ENCODE measurements around the gene SF3B6.
A peak's percentile ranks its signal among the peaks of the same experiment; 100 is the strongest.
"Not testable (repeated sequence)": the region's sequence is repeated elsewhere in the genome, so short reads cannot be mapped to it uniquely, and the experiment has no call there.

Gene SF3B6, protein sequence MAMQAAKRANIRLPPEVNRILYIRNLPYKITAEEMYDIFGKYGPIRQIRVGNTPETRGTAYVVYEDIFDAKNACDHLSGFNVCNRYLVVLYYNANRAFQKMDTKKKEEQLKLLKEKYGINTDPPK

DNA sequence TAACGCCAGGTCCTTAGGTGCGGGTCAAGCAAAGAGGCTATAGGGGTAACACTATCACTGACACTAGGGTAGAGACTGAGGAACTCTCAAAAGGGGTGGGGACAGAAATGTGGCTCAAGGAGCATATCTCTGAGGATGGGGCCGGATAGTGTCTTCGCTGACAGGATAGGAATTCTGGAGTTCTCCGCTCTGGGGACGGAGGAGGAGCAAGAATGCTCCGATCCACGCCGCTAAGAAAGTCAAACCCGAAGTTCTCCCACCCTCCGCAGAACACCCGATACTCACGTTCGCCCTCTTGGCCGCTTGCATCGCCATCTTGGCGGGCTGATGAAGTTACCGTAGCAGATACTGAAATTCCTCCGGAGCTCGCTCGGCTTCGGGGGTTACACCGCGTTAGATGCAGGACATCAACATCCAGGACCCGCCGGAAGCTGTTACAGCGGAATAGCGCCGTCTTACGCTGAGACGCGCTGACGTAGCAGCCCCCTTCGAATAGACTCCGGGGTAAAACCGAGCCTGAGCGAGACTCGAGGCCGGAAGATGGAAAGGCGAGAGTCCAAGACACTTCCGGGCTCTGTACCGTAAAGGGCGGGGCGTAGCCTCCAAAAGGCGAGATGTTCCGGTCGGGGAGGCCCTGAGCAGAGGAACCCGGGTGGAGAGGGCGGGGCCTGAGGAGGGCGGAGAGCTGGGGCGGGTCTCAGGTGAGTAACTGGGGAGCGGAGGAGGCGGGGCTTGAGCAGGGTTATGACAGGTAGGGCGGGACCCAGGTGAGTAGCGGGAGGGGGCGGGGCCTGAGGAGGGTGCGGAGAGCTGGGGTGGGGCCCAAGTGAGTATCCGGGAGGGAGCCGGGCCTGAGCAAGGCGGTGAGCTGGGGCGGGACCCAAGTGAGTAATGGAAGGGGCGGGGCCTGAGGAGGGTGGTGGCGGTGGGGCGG is at the start of gene SF3B6:
Gene SF3B6, minus strand, starts transcription at position 412 of the 934 bp plus-strand sequence. Its CDS starts 97 bp downstream, at position 315.
- DNase-seq (ENCODE audit: low read depth): peak; percentile 97

DNA sequence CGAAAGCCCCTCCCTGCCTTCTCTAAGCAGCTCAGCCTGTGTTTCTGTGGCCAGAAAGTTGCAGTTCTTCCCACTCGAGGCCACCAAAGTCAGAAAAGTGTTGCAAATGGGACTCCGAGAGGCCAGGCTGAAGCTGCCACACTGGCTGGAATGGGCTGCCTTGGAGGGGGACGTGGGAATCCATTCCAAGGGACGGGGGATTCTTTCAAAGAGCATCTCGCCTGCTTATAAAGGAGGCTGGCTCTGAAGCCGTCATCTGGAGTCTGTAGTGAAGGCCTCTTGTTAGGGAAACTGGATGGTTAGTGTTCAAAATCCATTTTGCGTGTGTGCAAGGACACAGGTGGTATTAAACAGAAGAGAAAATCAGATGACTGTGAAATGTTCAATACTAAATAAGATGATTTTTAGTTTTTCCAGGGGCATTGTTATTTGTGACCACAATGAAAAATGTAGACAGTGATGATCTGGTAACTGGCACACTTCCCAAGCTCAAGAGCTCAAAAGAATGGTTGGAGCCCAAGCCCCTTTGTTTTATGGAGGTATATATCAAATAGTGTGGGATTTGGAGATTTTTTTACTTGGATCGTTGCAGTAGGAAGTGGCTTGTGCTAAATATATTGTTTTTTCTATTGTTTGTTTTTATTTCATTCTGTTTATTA is 47.9 kb upstream of the SF3B6 start:
- no peak for DNase-seq (ENCODE audit: low read depth)

DNA sequence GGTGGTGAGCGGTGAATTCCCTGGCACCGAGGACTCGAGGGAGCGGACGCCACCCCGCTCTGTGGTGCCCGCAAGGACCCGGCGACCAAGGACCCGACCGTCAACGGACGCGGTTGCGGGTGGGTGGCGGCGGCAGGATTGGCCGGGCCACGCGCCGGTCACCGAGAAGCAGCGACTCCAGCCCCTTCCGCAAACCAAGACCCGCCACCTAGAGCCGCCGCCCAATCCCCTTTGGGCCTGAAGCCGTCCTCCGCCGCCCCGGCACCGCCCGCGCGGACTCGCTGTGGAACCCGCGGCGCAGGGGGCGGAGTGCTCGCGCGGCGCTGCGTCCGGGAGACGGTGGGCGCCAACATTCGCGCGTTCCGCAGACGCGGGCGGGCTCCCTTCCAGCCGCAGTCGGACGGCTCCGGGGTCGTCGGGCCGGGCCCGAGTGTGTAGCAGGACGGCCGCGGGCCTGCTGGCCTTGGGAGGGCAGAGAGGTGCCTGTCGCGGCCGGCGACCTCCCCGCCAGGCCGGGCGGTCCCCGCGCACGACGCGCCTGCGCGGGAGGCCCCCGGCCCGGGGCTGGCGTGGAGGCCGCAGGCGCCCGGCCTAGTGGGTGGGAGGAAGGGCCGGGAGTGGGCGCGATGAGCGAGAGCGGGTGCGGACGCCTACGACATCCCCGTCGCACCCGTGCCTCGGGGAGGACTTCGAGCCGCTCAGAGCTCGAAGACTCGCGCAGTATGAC is 47.2 kb upstream of the SF3B6 start, which contains the start of the genes FAM228B and PFN4:
Gene FAM228B, plus strand, starts transcription at position 275 of the 727 bp plus-strand sequence. CDS start 893 bp downstream, outside the sequence.
Gene PFN4, minus strand, starts transcription at position 140 of the 727 bp plus-strand sequence. CDS start 799 bp downstream, outside the sequence.
- DNase-seq (ENCODE audit: low read depth): no peak

DNA sequence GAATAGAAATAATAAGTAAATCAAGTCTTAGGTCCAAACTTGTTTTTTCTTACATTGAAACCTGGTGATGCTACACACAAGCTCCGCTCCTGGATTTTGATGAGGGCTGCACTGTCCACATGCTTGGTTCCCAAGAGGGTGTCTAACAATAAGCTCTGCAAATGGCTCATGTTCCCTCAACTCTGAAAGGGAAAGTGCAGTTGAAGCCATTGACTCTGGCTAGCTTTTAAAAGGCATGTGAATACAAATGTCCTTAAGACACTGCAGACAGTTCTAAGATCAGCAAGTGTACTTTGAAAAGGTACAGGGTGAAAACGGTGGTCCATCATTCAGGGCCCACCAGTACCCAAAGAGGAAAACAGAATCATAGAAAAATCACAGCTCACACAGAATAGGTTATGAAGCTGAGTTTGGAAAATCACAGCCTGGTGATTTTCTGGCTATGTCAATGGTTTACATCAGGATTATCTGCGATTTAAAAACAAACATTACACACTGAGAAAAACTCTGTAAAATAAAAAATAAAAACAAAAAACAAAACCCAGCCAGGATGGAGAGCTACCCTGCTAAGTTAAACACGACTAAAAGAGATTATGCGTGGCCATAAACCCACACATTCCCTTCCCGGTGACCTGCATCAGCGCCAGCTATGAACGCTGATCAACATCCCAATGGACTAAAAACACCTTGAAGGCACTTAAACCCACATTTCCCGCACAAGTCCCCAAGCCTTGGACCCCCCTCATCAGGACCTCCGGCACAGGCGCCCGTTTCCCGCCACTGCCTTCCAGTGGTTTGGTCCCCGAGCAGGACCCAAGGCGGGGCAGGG is 46.5 kb upstream of the SF3B6 start:
- no peak for DNase-seq (ENCODE audit: low read depth)

DNA sequence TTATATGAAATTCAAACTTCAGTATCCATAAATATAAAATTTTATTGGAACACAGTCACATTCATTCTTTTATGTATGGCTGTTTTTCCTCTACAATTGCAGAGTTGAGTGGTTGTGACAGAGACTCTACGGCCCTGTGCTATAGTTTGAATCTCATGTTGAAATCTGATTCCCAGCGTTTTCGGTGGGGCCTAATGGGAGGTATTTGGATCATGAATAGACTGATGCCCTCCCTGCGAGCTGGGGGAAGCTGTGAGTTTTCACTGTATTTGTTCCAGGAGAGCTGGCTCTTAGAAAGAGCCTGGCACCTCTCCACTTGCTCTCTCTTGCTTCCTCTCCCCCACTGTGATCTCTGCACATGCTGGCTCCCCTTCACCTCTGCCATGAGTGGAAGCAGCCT is 45.3 kb upstream of the SF3B6 start:
- no peak for DNase-seq (ENCODE audit: low read depth)

DNA sequence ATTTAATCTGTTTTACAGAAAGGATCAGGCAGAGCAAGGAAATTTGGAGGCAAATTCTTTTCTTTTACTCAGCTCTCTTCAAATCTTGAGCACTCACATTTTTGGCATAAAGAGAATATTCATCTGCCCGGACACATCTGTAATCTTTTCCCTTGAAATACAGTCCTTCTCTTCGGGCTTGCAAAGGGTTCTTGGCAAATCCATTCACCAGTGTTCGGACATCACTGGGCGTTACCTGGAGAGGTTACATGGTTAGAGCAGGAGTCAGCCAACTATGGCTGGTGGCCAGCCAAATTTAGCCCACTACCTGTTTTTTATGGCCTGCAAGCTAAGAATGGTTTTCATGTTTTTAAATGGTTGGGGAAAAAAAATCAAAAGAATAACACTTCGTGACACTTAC is 44.9 kb upstream of the SF3B6 start:
- no peak for DNase-seq (ENCODE audit: low read depth)

DNA sequence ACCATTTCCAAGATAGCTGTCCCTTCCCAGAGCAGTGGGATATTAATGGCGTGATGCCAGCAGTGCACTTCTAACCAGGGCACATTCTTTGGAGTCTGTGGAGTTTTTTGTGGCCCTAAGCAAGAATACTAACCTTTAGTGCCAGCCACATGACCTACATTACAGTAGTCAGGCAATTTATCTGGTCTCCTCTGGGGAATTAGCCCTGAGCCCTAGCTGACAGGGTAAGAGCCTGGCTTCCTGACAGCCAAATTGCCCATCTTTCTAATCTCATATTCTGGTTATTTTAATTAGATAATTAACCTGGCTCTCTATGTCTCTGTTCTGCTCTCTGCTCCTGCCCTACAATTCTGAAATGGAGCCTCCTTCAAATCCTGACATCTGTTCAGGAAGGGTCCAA is 41.8 kb upstream of the SF3B6 start:
- no peak for DNase-seq (ENCODE audit: low read depth)

DNA sequence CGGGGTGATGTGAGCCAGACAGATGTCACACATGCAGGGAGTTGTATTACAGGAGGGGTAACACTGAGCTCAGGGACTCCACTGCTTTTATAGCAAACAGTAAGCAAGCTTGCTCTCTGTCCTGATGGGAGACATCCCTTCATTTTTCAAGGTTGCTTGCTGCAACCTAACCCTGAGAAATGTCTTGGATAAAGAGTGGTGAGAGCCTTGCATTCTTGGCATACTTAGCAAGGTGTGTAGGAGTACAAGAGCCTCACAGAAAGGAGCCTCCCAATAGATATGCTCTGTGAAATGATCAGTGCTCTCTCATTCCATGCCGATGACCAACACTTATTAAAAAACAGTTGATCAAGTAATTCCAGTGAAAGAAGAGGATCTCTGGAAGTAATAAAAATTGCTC is 38.9 kb upstream of the SF3B6 start:
- DNase-seq (ENCODE audit: low read depth): no peak

DNA sequence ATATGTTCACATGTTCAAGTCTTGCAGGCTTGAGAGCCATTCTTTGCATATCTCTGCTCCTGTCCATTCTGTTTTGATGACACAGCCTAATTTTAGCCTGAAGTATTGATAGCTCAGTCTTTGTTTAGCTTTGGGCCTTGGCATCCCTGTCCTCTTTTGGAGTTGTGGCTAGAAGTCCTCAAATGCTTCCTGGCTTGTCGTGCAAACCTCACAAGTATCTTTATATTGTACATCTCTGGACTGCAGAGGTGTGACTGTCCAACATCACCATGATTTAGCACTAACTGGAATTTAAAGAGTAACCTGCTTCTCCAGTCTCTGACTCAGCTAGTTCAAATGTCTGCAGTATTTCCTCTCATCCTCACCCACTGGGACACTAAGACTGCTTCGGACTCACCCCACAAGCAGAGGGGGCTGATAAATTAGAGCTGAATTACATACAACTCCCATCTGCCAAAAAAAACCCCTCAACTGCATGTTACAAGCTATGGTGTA is 35.3 kb upstream of the SF3B6 start:
- DNase-seq (ENCODE audit: low read depth): no peak

DNA sequence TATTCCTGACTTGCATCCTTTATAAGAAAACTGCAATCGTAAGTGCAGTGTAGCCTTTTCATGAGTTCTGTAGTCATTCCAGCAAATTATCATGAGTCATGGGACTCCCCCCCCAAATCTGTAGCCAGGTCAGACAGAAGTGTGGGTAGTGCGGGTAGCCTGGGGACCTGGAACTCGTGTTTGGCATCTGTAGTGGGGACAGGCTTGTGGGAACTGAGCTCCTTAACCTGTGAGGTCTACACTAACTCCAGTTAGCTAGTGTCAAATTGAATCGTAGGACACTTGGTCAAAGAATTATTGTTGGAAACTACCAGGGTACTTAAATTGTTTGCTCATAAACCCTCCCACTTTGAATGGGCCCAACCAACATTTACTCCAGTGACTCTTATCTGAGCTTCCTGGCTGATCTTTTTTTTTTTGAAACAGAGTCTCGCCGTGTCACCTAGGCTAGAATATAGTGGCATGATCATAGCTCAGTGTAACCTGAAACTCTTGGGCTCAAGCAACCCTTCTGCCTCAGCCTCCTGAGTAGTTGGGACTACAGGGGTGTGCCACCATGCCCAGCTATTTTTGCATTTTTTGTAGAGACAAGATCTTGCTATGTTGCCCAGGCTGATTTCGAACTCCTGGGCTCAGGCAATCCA is 34.7 kb upstream of the SF3B6 start:
- no peak for DNase-seq (ENCODE audit: low read depth)

DNA sequence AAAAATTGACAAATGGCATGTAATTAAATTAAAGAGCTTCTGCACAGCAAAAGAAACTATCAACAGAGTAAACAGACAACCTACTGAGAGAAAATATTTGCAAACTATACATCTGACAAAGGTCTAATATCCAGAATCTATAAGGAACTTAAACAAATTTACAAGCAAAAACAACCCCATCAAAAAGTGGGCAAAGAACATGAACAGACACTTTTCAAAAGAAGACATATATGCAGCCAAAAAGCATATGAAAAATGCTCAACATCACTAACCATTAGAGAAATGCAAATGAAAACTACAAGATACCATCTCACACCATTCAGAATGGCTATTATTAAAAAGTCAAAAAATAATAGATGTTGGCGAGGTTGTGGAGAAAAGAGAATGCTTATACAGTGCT is 33.3 kb upstream of the SF3B6 start:
- not testable (repeated sequence) for DNase-seq (ENCODE audit: low read depth)

DNA sequence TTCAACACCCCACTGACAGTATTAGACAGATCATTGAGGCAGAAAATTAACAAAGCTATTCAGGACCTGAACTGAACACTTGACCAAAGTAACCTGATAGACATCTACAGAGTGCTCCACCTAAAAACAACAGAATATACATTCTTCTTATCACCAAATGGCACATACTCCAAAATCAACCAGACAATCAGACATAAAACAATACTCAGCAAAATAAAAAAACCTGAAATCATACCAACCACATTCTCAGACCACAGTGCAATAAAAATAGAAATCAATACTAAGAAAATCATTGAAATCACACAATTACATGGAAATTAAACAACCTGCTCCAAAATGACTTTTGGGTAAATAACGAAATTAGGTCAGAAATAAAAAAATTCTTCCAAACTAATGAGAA is 31.2 kb upstream of the SF3B6 start:
- no peak for DNase-seq (ENCODE audit: low read depth)

DNA sequence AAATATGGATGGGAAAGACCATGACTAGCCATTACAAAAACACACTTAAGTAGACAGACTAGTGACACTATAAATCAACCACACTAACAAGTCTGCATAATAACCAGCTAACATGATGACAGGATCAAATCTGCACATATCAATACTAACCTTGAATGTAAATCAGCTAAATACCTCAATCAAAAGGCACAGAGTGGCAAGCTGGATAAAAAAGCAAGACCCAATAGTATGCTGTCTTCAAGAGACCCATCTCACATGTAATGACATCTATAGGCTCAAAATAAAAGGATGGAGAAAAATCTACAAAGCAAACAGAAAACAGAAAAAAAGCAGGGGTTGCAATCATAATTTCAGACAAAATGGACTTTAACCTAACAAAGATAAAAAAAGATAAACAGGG is 30.7 kb upstream of the SF3B6 start:
- no peak for DNase-seq (ENCODE audit: low read depth)

DNA sequence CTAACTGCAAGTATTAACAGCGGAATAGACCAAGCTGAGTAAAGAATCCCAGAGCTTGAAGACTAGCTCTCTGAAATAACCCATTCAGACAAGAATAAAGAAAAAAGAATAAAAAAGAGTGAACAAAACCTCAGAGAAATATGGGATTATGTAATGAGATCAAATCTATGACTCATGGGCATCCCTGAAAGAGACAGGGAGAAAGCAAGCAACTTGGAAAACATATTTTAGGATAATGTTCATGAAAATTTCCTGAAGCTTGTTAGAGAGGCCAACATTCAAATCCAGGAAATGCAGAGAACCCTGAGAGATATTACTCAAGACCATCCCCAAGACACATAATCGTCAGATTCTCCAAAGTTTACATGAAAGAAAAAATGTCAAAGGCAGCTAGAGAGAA is 29.7 kb upstream of the SF3B6 start:
- no peak for DNase-seq (ENCODE audit: low read depth)

DNA sequence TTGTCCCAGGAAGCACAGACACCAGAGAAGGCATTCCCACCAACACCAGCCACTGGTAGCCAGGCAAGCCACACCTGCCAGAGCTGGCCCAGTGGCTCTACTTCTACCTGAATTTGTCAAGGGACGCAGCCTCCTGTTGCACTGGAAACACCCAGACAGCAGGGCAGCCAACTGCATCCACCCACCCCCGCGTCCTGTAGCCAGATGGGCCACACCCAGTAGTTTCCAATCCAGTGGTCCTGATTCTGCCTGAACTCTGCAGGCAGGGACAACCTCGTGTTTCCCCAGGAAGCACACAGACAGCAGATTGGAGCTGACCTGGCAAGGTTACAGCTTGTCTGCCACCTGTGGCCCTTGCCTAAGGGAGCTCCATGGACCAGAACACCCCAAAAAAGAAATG is 28.8 kb upstream of the SF3B6 start:
- DNase-seq (ENCODE audit: low read depth): no peak

DNA sequence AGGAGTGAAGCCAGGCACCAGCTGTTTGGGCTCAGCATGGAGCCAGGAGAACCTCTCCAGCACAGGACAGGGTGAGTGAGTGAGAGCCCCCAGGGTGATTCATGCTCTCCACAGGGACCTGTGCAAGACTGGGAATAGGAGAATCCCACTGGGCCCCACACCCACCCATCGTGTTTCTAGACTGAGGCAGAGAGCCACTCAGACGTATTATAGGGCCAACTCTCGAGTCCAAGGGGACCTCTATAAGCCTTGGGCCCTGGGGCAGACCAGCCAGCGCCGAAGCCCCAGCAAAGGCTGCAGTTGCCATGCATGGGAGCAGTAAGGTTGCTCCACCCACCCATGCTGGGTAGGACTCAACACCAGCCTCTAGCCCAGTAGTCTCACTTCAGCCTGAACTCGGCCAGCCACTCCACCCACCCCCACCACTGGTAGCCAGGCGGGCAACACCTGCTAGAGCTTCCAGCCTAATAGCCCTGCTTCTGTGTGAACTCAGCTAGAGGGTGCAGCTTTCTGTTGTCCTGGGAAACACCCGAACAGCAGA is 28.1 kb upstream of the SF3B6 start:
- no peak for DNase-seq (ENCODE audit: low read depth)

DNA sequence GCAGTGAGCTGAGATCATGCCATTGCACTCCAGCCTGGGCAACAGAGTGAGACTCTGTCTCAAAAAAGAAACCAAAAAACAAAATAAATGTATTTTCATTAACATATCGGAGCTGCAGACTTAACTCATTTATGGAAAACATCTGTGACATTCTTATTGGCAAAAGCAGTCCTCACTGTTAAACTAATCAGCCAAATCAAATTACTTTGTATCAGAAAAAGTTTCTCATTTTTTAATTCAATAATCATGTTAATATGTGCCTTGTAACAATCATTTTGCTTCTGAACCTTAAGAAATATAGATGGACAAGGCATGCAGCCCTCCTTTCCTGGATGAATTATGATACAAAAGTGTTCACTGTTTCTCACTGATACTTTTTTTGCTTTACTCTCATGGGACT is 26.6 kb upstream of the SF3B6 start:
- DNase-seq (ENCODE audit: low read depth): no peak

DNA sequence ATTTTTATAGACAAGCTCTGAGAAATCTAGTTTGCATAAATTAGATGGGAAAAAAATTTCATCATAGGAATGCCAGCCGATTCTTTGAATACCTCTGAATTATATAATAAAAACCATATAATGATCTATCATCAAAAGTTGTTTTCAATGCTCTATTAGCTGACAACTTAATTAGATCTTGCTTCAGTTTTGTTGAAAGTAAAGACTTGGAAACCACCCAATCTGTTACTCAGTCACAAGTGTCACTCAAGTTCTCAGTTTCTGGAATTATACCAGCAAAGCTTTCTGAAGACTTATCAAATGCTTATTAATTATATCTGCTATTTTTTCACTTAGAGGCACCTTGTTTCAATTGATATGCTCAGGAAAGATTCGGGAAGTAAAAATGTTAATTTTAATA is 25.9 kb upstream of the SF3B6 start:
- DNase-seq (ENCODE audit: low read depth): no peak

DNA sequence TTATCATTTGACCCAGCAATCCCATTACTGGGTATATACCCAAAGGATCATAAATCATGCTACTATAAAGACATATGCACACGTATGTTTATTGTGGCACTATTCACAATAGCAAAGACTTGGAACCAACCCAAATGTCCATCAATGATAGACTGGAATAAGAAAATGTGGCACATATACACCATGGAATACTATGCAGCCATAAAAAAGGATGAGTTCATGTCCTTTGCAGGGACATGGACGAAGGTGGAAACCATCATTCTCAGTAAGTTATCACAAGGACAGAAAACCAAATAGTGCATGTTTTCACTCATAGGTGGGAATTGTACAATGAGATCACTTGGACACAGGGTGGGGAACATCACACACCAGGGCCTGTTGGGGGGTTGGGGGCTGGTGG is 24.6 kb upstream of the SF3B6 start:
- DNase-seq (ENCODE audit: low read depth): not testable (repeated sequence)

DNA sequence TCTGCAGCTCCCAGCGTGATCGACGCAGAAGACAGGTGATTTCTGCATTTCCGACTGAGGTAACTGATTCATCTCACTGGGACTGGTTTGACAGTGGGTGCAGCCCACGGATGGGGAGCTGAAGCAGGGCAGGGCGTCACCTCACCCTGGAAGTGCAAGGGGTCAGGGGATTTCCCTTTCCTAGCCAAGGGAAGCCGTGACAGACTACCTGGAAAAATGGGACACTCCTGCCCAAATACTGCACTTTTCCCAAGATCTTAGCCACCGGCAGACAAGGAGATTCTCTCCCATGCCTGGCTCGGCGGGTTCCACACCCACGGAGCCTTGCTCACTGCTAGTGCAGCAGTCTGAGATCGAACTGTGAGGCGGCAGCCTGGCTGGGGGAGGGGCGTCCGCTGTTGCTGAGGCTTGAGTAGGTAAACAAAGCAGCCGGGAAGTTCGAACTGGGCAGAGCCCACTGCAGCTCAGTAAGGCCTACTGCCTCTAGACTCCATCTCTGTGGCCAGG is 19.1 kb upstream of the SF3B6 start:
- DNase-seq (ENCODE audit: low read depth): not testable (repeated sequence)

Data from HS-5 (cell line).